T follicular helper cell (primary cell): ENCODE measurements around the gene MAGI1.

ENCODE experiments used
- DNase-seq: peaks from one replicate; pipeline ENCODE4 v3.0.0-alpha.2; 2020; ENCODE audit warnings: low read depth

Gene MAGI1

GRCh38 chr3:65795166-65795565 lies 243.6 kb downstream of the MAGI1 start:
- DNase-seq = no peak

- no peak for DNase-seq
Observed at GRCh38 chr3:65793495-65794200, 245.1 kb downstream of the MAGI1 start.

GRCh38 chr3:65788461-65788860 lies 250.3 kb downstream of the MAGI1 start:
- DNase-seq = no peak

GRCh38 chr3:65787827-65788226 lies 250.9 kb downstream of the MAGI1 start:
- DNase-seq = no peak

DNA sequence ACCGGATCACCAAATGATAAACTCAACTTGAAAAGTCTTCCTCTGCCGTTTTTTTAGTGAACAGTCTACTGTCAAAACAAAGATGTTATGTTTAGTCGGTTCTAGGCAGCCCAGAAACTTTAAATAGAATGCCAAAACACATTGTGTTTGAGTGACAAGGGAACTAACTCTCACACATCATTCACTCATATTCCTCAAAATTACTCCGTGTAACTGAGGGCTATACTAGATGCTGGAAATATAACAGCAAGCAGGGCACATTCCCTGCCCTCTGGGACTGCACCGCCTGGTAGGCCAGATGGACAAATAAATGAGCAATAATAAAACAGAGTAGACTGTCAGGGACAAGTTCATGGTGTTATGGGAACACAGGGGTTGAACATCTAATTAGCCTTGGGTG lies 251.4 kb downstream of the MAGI1 start:
- DNase-seq = no peak

- no peak for DNase-seq
Observed at GRCh38 chr3:65786890-65787289, 251.8 kb downstream of the MAGI1 start.

GRCh38 chr3:65785065-65785645 lies 253.6 kb downstream of the MAGI1 start:
- no peak for DNase-seq

GRCh38 chr3:65783117-65783516 lies 255.6 kb downstream of the MAGI1 start:
- DNase-seq = no peak

GRCh38 chr3:65781594-65781993 lies 257.1 kb downstream of the MAGI1 start:
- no peak for DNase-seq

DNA sequence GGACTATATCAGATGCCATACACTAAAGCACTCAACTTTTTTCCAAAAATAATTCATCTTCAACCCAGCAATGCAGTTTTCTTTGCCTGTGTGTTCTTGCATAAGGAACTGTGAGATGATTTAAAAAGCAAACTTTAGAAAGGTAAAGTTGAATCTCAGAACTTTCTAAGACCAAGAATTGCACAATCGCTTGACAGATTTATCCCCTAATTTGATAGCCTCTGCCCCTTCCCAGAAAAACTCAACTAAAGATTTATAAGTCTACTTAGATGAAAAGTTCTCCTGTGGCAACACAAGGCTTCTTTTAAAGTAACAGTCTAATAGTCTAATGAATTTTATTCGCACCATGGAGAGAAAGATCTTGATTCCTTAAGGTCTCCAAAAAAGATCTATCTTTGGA lies 259.3 kb downstream of the MAGI1 start:
- DNase-seq = no peak

GRCh38 chr3:65778968-65779367 lies 259.8 kb downstream of the MAGI1 start:
- DNase-seq = no peak

- no peak for DNase-seq
Observed at GRCh38 chr3:65777050-65777449, 261.7 kb downstream of the MAGI1 start.

- no peak for DNase-seq
Observed at GRCh38 chr3:65776494-65776893, 262.2 kb downstream of the MAGI1 start.

GRCh38 chr3:65776081-65776480 lies 262.6 kb downstream of the MAGI1 start:
- no peak for DNase-seq

GRCh38 chr3:65772758-65773157 lies 266.0 kb downstream of the MAGI1 start:
- no peak for DNase-seq

- no peak for DNase-seq
Observed at GRCh38 chr3:65767551-65767950, 271.2 kb downstream of the MAGI1 start.

DNA sequence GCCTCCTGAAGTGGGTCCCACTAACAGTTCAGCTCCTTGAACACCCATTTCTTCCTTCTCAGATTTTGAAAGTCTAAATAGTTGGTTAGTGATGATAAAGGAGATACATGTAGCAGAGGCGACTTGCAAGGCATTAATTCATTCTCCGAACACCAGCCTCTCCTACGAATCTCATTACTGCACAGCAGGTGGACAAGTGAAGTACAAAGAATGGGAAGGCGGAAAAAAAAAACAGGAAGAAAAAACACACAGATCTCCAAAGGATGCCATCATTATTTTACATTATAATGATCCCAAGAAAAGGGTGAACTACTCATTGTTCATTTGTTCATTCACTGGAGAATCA lies 276.5 kb downstream of the MAGI1 start:
- no peak for DNase-seq

DNA sequence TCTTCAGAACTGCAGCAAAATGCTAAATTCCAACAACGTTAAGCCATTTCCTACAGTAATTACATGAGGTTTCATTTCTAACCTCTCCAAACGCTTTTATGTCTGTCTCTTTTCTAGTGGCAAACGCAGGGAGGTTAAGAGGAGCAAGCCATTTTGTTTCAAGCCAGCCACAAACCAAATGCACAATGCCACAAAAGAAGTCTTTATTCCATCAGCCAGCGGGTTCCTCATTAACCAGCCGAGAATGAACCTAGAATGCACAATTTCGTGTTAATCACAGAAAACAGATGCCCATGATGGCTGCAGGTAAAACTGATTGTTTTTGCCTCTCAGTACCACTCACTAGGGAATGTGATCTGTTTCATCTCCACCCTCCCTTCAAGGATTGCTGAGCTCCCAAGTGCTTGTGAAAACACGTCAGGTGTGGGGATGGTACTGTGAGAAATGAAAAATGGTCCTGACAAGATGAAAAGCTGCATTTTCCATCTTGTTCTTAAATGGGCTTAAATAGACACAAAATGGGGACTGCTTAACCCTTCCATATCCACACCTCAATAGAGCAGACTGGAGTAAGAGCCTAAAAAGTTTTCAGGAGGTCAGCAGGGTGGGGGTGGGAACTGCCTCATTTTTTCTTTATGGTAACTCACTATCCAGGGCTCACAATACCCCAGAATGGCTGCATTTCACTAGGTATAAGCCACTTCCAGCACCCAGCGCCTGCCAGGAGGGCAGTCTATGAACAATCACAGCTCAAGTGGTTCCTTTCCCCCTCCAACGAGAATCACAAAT lies 277.1 kb downstream of the MAGI1 start:
- no peak for DNase-seq

DNA sequence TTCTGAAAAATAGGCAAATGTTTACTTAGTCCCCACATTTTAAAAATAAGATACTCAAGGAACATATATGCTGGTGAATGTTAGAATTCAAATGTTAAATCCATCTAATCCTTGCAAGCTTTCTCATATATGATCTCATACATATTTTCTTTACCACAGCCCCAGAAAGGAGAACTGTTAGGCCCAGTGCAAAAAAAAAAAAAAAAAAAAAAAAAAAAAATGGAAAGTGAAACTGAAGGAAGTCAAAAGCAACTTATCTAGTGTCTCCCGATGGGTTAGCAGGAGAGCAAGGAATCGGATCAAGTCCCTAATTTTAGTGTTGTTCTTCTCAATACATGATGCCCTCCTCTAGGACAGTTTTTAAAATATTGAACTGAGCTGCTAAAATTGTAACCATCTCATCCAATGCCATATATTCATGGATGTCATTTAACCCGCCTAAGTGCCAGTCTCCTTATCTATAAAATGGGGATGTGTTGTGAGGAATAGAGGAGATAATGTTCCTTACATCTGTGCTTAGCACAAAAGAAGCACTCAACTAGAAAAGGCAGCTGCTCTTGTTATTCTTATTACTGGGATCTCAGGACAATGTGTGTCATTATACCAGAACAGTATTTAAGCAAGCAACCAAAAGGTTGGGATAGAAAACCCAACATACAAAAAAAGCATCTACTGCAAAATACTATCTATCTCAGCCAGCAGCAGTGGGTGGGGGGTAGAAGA lies 279.7 kb downstream of the MAGI1 start:
- no peak for DNase-seq

- no peak for DNase-seq
Observed at GRCh38 chr3:65758438-65758837, 280.3 kb downstream of the MAGI1 start.

GRCh38 chr3:65752636-65753035 lies 286.1 kb downstream of the MAGI1 start:
- DNase-seq = no peak

- no peak for DNase-seq
Observed at GRCh38 chr3:65751123-65751700, 287.5 kb downstream of the MAGI1 start.
